ENCODE data around the gene ZDHHC14. TPM values are rescaled to one million over a fixed set of nuclear protein-coding genes. Genes with fewer than 3 reads are reported as not detected.

Gene ZDHHC14
- total RNA-seq, 1 experiment from 2014 or later: 3.2 TPM

DNA sequence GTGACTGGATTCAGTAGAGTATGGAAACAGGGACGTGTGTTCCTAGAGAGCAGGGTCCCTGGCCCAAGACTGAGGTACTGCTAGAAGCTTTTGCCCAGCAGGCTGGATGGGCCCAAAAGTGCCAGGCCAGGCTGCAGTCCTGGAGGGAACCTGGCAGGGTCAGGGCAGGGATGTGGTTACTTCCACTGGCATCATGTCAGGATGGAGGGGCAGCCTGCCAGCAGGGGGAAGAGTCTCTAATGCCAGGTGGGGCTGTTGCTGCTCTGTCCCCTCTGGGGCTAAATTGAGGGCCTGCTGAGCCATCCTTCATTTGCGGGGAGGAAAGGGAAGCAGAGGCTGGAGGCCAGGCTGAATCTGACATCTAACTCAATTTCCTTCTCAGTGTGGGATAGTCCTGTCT is 17.2 kb downstream of the ZDHHC14 start:
- no peak for DNase-seq (ENCODE audit: low spot score)
- Histone ChIP-seq H3K9me3 (ENCODE audit: low read depth, low read length, poor library complexity, severe bottlenecking) (no peaks in the 10 kb centered on the region), H3K4me3 (ENCODE audit: low read depth, low read length, poor library complexity, severe bottlenecking) (no peak overlapping the region), H3K27ac (ENCODE audit: low read depth, low read length, poor library complexity, severe bottlenecking) (no peak overlapping the region), H3K4me1 (ENCODE audit: insufficient read depth, low read length, poor library complexity, severe bottlenecking) (no peaks in the 10 kb centered on the region), H3K27me3 (replicated peaks; ENCODE audit: insufficient read depth, low read depth, low read length, poor library complexity) (no peaks in the 10 kb centered on the region), H3K36me3 (ENCODE audit: insufficient read depth, low read length, poor library complexity, severe bottlenecking) (no peaks in the 10 kb centered on the region)
- POLR2A ChIA-PET (ENCODE audit: low non-redundant PET): no interaction called here
- intact Hi-C loops (cut with micrococcal nuclease; ENCODE audit: unreplicated experiment): no loop called here
- TF ChIP-seq EZH2 (IDR thresholded peaks at IDR 0.05; ENCODE audit: borderline replicate concordance, low read depth, low read length, poor library complexity, severe bottlenecking) (no peak), CTCF (conservative IDR thresholded peaks at IDR 0.05; ENCODE audit: low read depth, low read length) (no peak)
- CTCF ChIA-PET: no interaction called here
- BruUV-seq (replicated peaks): no TSS peak

DNA sequence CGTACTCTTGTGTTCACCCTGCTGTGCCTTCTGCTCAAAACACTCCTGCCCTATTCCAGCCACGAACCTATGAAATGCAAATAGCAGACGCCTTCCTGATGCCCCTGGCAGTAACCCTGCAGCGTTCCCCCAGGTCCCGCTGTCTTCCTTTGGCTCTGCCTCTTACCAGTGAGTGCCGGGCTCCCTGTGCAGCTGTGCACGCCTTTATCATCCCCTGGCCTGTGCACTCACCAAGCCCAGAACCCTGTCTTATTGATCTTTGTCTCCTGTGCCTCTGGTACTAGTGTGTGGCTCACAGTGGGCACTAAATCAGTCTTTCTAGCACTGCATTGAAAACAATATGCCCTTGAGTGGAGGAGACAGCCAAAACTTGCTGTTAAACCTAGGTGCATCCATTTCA is 19.7 kb downstream of the ZDHHC14 start:
- no peak for TF ChIP-seq EZH2 (IDR thresholded peaks at IDR 0.05; ENCODE audit: borderline replicate concordance, low read depth, low read length, poor library complexity, severe bottlenecking)
- no peak for TF ChIP-seq CTCF (conservative IDR thresholded peaks at IDR 0.05; ENCODE audit: low read depth, low read length)
- Histone ChIP-seq H3K27me3 (replicated peaks; ENCODE audit: insufficient read depth, low read depth, low read length, poor library complexity) (no peaks in the 10 kb centered on the region), H3K9me3 (ENCODE audit: low read depth, low read length, poor library complexity, severe bottlenecking) (no peaks in the 10 kb centered on the region), H3K4me1 (ENCODE audit: insufficient read depth, low read length, poor library complexity, severe bottlenecking) (no peaks in the 10 kb centered on the region), H3K36me3 (ENCODE audit: insufficient read depth, low read length, poor library complexity, severe bottlenecking) (no peaks in the 10 kb centered on the region), H3K27ac (ENCODE audit: low read depth, low read length, poor library complexity, severe bottlenecking) (no peak overlapping the region), H3K4me3 (ENCODE audit: low read depth, low read length, poor library complexity, severe bottlenecking) (no peak overlapping the region)
- DNase-seq (ENCODE audit: low spot score): no peak
- POLR2A ChIA-PET (ENCODE audit: low non-redundant PET): no interaction called here
- no TSS peak for BruUV-seq (replicated peaks)
- CTCF ChIA-PET: no interaction called here
- intact Hi-C loops (cut with micrococcal nuclease; ENCODE audit: unreplicated experiment): no loop called here

GRCh38 chr6:157401734-157402338 is 20.8 kb downstream of the ZDHHC14 start:
- ChIA-PET POLR2A (ENCODE audit: low non-redundant PET) (no interaction called here), CTCF (no interaction called here)
- no peak overlapping the region for H3K27ac ChIP-seq (ENCODE audit: low read depth, low read length, poor library complexity, severe bottlenecking)
- intact Hi-C loops (cut with micrococcal nuclease; ENCODE audit: unreplicated experiment): no loop called here
- H3K27me3 ChIP-seq (replicated peaks; ENCODE audit: insufficient read depth, low read depth, low read length, poor library complexity): no peaks in the 10 kb centered on the region
- no peak for DNase-seq (ENCODE audit: low spot score)
- no peak overlapping the region for H3K4me3 ChIP-seq (ENCODE audit: low read depth, low read length, poor library complexity, severe bottlenecking)
- H3K9me3 ChIP-seq (ENCODE audit: low read depth, low read length, poor library complexity, severe bottlenecking): no peaks in the 10 kb centered on the region
- no peak for TF ChIP-seq EZH2 (IDR thresholded peaks at IDR 0.05; ENCODE audit: borderline replicate concordance, low read depth, low read length, poor library complexity, severe bottlenecking)
- no peak for TF ChIP-seq CTCF (conservative IDR thresholded peaks at IDR 0.05; ENCODE audit: low read depth, low read length)
- no peaks in the 10 kb centered on the region for H3K36me3 ChIP-seq (ENCODE audit: insufficient read depth, low read length, poor library complexity, severe bottlenecking)
- H3K4me1 ChIP-seq (ENCODE audit: insufficient read depth, low read length, poor library complexity, severe bottlenecking): no peaks in the 10 kb centered on the region
- BruUV-seq (replicated peaks): no TSS peak

Measured in A673 (cell line).